Measurements from ENCODE around the gene PDIA5.

Gene PDIA5

GRCh38 chr3:123083383-123084124, 16.7 kb downstream of the PDIA5 start:
- no peak overlapping the region for H3K4me3 ChIP-seq (ENCODE audit: low read length)
- TF ChIP-seq, protein P1, sequence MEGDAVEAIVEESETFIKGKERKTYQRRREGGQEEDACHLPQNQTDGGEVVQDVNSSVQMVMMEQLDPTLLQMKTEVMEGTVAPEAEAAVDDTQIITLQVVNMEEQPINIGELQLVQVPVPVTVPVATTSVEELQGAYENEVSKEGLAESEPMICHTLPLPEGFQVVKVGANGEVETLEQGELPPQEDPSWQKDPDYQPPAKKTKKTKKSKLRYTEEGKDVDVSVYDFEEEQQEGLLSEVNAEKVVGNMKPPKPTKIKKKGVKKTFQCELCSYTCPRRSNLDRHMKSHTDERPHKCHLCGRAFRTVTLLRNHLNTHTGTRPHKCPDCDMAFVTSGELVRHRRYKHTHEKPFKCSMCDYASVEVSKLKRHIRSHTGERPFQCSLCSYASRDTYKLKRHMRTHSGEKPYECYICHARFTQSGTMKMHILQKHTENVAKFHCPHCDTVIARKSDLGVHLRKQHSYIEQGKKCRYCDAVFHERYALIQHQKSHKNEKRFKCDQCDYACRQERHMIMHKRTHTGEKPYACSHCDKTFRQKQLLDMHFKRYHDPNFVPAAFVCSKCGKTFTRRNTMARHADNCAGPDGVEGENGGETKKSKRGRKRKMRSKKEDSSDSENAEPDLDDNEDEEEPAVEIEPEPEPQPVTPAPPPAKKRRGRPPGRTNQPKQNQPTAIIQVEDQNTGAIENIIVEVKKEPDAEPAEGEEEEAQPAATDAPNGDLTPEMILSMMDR (IDR thresholded peaks at IDR 0.05; ENCODE audit: insufficient read depth, low read depth, low read length, missing control alignments) = no peak

GRCh38 chr3:123084192-123084591, 17.4 kb downstream of the PDIA5 start:
- no peak overlapping the region for H3K4me3 ChIP-seq (ENCODE audit: low read length)
- TF ChIP-seq, protein P1 (IDR thresholded peaks at IDR 0.05; ENCODE audit: insufficient read depth, low read depth, low read length, missing control alignments) = no peak
- DNase-seq (ENCODE audit: low read depth) = no peak

More at GRCh38 chr3:123083383-123084124, 16.7 kb downstream of the PDIA5 start:
- DNase-seq (ENCODE audit: low read depth) = no peak

DNA sequence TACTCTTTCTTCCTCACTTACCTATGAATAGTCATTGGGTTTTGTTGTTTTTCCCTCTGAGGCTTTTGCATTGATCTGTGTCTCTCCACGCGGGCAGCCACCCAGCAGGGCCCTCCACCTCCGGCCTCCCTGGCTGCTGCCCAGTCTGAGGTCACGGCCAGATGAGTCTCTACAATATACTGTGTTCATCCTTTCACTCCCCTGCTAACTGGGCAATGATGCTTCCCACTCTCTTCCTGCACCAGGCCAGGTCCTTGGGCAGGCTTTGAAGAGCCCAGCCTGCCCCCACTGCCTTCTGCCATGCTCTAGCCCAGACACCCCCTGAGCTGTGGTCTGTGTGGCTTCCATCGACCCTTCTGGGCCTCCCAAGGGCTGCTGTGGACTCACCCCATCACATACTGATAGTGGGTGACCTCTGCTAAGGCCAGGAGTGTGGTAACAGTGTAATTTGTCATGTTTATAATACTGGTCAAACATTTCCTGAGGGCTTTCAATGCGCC, 18.0 kb downstream of the PDIA5 start:
- no peak overlapping the region for H3K4me3 ChIP-seq (ENCODE audit: low read length)
- TF ChIP-seq, protein P1 (IDR thresholded peaks at IDR 0.05; ENCODE audit: insufficient read depth, low read depth, low read length, missing control alignments) = no peak
- DNase-seq (ENCODE audit: low read depth) = no peak

DNA sequence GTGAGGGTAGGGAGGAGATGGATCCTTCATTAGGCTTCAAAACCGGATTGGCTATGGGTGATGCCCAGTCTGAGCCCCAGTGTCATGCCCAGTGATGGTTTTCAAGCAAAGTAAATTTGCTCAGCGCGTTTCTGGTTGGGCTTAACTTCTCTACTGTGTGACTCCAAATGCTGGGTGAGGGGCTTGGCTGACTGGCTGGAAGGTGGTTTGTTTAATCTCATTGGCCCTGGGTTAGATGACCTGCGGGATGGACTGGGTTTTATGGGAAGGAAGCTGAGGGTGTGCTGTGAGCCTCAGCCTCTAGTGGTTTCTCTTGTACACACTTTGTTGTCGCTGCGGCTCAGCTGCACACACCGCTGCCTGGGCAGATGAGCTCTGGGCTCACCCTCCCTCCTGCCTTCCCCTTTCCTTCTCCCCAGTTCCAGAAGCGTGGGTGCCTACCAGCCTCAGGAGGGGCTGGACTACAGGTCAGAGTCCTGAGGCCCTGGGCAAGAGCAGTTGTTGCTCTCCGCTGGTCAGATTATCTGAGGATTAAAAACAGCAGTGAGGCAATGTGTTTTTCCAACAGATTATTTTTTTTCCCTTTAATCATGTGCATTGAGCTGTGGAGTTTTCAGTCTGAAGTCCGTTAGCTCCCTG, 18.6 kb downstream of the PDIA5 start:
- DNase-seq (ENCODE audit: low read depth) = no peak
- TF ChIP-seq, protein P1 (IDR thresholded peaks at IDR 0.05; ENCODE audit: insufficient read depth, low read depth, low read length, missing control alignments) = no peak
- H3K4me3 ChIP-seq (ENCODE audit: low read length) = no peak overlapping the region

GRCh38 chr3:123085932-123086627, 19.3 kb downstream of the PDIA5 start:
- TF ChIP-seq, protein P1 (IDR thresholded peaks at IDR 0.05; ENCODE audit: insufficient read depth, low read depth, low read length, missing control alignments) = no peak
- no peak overlapping the region for H3K4me3 ChIP-seq (ENCODE audit: low read length)
- no peak for DNase-seq (ENCODE audit: low read depth)

GRCh38 chr3:123088387-123088786, 21.6 kb downstream of the PDIA5 start:
- H3K4me3 ChIP-seq (ENCODE audit: low read length) = no peak overlapping the region
- DNase-seq (ENCODE audit: low read depth) = no peak
- TF ChIP-seq, protein P1 (IDR thresholded peaks at IDR 0.05; ENCODE audit: insufficient read depth, low read depth, low read length, missing control alignments) = no peak

Measured in epithelial cell of esophagus (primary cell).